K562 (cell line): Measurements from ENCODE around the gene FGF22. TPM values are rescaled to one million over a fixed set of nuclear protein-coding genes. Genes with fewer than 3 reads are reported as not detected.
A peak's percentile ranks its signal among the peaks of the same experiment; 100 is the strongest.

ENCODE experiments used
- ARID4B ChIP-seq: sonication (generic); formaldehyde crosslinking; IDR thresholded peaks from 2 replicates; pipeline ENCODE4 v1.8.0; 2022; ENCODE audit warnings: mild to moderate bottlenecking, missing genetic modification reagents
- CC2D1A ChIP-seq: fragments of 450-650 bp; IDR thresholded peaks from 2 replicates; pipeline ENCODE4 v1.6.1; 2017; ENCODE audit warnings: mild to moderate bottlenecking
- HDGF ChIP-seq: fragments of 450-650 bp; IDR thresholded peaks from 2 replicates; pipeline ENCODE4 v1.6.1; 2016
- RBM15 ChIP-seq: fragments of 200-400 bp; formaldehyde crosslinking; IDR thresholded peaks from 2 replicates; pipeline ENCODE4 v1.6.1; 2018; ENCODE audit warnings: mild to moderate bottlenecking, low read length, moderate library complexity; ENCODE audit not compliant: insufficient read depth
- U2AF2 ChIP-seq: fragments of 200-400 bp; formaldehyde crosslinking; optimal IDR thresholded peaks from 2 replicates; pipeline ENCODE3; 2017; ENCODE audit warnings: low read depth, mild to moderate bottlenecking, low read length
- ZBTB40 ChIP-seq, 2 experiments: fragments of 450-650 bp in 1 of 2; sonication (generic) in 1 of 2; formaldehyde crosslinking in 1 of 2; IDR thresholded peaks; 2 replicates each; pipeline versions ENCODE4 v1.7.1 to v1.9.0; 2016 to 2022; ENCODE audit warnings: inconsistent platforms in 1 of 2, mild to moderate bottlenecking in 1 of 2, missing genetic modification reagents in 1 of 2
- polyA plus RNA-seq, 8 experiments: library from polyadenylated mRNA; depleted of rRNA in 4 of 8; stranded (reverse) in 5 of 8; unstranded in 3 of 8; fragments of >200 nt; fragmentation: Nextera tagmentation in 2 of 8; fragmentation: Illumina TruSeq in 1 of 8; extraction: Ambion mirVana in 2 of 8; extraction: Trizol in 1 of 8; gene quantifications; 2 replicates each; pipeline versions ENCODE4 v1.2.1 to v1.2.3, GENCODE V29; 2011 to 2014; ENCODE audit warnings: inconsistent platforms in 1 of 8, missing spikeins in 1 of 8
- total RNA-seq, 7 experiments: library from RNA; depleted of rRNA in 6 of 7; stranded (reverse); fragments of >200 nt in 6 of 7; fragmentation: Illumina TruSeq in 2 of 7; extraction: Trizol in 2 of 7; gene quantifications; 2 replicates each; pipeline versions ENCODE4 v1.2.1 to v1.2.3, GENCODE V29; 2011 to 2021; ENCODE audit warnings: low replicate concordance in 1 of 7

The FGF22 gene
- total and polyA plus RNA-seq, 9 of the 15 experiments (the other 6 are each of a cell fraction or from before 2014, with no cell fraction given): 0.14 to 2.2 (median 0.86) TPM; not detected in 4

GRCh38 chr19:632579-633067 is 7.1 kb upstream of the FGF22 start (continued):
- TF ChIP-seq ZBTB40 (IDR thresholded peaks at IDR 0.05) (no peak), ZBTB40 (CRISPR knock-in tag; IDR thresholded peaks at IDR 0.05) (no peak), U2AF2 (no peak), HDGF (no peak), ARID4B (CRISPR knock-in tag) (peak; percentile 75), CC2D1A (no peak), RBM15 (no peak)
